Measurements from ENCODE around the gene GPR137B.

The GPR137B gene, protein sequence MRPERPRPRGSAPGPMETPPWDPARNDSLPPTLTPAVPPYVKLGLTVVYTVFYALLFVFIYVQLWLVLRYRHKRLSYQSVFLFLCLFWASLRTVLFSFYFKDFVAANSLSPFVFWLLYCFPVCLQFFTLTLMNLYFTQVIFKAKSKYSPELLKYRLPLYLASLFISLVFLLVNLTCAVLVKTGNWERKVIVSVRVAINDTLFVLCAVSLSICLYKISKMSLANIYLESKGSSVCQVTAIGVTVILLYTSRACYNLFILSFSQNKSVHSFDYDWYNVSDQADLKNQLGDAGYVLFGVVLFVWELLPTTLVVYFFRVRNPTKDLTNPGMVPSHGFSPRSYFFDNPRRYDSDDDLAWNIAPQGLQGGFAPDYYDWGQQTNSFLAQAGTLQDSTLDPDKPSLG

DNA sequence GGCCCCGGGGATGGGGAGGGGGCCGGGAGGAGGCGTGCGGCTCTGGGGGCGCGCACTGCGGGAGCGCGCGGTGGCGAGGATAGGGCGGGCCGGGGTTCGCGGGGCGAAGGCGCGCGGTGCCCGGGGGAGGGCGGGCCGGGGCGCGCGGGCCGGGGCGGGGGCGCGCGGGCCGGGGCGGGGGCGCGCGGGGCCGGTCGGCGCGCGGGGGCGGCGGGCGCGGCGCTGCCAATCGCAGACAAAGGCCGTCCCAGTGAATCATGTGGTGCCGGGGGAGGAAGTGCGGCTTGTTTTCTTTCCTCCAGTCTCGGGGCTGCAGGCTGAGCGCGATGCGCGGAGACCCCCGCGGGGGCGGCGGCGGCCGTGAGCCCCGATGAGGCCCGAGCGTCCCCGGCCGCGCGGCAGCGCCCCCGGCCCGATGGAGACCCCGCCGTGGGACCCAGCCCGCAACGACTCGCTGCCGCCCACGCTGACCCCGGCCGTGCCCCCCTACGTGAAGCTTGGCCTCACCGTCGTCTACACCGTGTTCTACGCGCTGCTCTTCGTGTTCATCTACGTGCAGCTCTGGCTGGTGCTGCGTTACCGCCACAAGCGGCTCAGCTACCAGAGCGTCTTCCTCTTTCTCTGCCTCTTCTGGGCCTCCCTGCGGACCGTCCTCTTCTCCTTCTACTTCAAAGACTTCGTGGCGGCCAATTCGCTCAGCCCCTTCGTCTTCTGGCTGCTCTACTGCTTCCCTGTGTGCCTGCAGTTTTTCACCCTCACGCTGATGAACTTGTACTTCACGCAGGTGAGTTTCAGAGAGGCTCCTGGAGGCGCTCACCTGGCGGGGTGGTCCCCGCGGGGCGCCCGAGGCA is at the start of gene GPR137B:
Gene GPR137B, plus strand, starts transcription at position 287 of the 851 bp plus-strand sequence. Its CDS starts 84 bp downstream, at position 371.
- peak; percentile 50 for DNase-seq

DNA sequence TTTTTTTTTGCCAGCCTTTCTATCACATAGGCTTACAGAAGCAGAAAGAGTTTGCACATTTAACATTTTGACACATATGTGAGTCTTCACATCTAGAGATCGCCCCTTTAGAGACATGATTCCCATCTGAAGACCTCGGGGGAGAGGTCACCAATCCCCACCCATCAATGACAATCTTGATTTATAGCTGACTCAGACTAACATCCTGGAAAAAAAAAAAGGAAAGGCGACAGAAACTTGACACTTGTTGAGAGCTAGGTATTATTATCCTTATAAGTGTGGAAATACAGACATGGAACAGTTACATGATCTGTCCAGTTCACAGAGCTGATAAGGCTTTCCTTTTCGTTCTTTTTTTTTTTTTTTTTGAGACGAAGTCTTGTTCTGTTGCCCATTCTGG is 49.4 kb upstream of the GPR137B start:
- no peak for DNase-seq

DNA sequence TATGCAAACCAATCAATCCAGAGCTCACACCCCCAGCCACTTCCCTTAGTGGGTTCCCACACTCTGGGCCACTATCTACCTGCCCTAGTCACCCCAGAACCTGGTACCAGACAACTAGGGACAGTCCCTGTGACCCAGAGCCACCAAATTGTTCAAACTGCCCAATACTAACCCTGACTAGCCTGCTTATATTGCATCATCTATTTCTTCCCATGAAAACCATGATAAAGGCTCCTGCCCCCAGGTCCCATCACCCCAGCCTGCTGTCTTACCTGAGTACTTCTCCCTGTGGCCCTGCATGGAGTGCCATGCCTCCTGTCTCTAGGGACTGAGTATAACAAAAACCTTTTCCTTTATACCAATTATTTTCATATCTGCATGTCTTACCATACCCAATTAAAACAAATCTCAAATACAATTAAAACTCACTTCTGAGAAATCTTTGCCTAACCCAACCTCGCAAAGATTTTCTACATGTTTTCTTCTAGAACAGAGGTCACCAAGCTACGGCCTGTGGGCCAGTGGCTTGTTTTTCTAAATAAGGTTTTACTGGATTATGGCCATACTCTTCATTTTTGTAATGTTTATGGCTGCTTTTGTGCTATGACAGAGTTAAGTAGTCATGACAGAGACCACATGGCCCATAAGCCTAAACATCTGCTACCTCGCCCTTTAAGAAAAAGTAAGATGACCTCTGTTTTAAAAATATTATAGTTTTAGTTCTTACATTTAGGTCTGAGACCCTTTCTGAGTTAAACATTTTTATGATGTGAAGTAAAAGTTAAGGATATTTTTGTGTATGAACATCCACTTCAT is 46.4 kb upstream of the GPR137B start:
- no peak for DNase-seq

DNA sequence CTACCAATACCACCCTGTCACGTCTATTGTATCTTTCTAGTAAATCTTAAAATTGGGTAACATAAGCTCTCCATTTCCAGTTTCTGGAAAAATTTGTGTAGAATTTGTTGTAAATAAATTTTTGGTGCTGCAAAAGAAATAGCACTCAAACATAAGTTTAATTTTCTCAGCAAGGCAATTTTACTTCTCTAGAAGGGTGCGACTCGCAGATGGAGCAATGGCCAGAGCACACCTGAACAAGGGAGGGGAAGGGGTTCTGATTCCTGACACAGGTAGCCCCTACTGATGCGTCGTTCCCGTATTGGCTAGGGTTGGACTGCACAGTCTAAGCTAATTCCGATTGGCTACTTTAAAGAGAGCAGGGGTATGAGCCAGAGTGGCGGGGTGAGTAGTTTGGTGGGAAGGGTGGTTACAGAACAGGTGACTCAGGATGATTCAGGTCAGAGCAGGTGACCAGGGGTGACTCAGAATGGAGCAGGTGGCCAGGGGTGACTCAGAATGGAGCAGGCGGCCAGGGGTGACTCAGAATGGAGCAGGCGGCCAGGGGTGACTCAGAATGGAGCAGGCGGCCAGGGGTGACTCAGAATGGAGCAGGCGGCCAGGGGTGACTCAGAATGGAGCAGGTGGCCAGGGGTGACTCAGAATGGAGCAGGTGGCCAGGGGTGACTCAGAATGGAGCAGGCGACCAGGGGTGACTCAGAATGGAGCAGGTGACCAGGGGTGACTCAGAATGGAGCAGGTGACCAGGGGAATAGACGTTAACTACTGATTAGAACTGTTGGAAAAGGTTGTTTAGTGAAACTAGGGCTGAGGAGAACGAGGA is 45.5 kb upstream of the GPR137B start:
- peak; percentile 91 for DNase-seq

DNA sequence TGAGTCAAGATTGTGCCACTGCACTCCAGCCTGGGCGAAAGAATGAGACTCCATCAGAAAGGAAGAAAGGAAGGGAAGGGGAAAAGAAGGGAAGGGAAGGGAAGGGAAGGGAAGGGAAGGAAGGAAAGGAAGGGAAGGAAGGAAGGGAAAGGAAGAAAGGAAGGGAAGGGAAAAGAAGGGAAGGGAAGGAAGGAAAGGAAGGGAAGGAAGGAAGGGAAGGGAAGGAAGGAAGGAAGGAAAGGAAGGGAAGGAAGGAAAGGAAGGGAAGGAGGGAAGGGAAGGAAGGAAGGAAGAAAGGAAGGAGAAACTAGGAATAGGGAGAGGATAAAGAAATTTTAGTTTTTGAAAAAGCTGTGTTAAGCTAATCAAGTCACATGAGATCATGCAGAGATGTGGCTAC is 44.1 kb upstream of the GPR137B start:
- no peak for DNase-seq

DNA sequence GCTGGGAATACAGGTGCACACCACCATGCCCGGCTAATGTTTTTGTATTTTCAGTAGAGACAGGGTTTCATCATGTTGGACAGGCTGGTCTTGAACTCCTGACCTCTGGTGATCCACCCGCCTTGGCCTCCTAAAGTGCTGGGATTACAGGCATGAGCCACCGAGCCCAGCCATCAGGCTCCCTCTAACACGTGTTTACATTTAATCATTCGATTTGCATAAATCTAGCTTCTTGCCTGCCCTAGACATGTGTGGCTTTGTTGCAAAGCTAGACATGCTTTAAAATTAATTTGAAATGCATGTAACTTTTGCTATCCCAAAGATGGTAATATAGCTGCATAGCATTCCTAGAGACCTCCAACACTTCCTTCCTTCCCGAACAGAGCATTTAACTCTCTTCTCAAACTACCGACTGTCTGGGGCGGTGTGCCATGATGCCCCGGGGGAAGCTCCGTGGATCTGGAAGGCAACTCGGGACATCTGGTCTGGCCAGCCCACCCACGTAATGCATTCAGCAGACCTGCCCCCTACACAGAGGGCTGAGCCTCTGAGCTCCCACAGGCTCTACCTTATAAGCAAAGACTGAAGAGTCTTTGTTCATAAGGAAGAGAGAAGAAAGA is 42.9 kb upstream of the GPR137B start:
- DNase-seq, result no peak

DNA sequence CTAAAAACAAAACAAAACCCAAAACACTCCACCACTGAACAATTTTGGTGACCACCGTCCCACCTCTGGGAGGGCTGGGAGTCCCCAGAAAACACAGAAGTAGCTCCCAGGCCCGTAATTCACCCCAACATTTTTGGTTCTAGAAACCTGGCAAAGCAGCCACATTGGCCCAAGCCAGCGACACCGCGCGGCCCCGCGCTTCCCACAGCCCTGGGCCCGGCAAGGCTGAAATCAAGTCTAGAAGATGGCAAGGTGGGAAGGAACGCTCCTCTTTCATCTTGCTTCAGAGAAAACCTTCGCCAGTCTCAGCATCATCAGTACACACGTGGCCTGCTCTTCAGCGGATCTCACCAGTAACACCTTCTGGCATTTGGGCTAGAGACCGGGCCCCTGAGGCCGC is 41.5 kb upstream of the GPR137B start:
- DNase-seq, result no peak

DNA sequence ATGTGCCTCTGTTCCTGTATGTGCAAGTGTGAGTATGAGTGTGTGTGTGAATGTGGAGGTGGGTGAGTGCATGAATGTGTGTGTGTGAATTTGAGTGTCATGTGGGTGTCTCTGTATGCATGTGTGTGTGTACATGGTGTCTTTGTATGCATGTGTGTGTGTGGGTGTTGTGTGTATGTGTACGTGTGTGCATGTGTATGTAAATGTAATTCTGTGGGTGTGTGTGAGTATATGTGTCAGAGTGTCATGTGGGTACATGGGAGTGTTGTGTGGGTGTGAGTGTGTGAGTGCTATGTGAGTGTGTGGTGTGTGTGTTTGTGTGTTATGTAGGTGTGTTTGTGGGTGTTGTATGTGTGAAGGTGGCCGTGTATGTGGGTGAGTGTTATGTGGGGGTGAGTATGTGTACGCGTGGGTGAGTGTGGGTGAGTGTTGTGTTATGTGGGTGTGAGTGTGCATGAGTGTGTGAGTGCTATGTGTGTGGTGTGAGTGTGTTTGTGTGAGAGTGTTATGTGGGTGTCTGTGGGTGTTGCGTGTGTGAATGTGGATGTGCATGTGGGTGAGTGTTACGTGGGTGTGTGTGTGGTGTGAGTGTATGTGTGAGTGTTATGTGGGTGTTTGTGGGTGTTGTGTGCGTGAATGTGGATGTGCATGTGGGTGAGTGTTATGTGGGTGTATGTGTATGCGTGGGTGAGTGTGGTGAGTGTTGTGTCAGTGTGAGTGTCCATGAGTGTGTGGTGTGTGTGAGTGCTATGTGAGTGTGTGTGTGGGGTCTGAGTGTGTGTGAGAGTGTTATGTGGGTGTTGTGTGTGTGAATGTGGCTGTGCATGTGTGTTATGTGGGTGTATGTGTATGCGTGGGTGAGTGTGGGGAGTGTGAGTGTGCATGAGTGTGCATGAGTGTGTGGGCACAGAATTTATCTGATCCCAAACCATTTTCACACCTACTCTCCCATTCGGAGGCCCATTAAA is 40.8 kb upstream of the GPR137B start:
- no peak for DNase-seq

DNA sequence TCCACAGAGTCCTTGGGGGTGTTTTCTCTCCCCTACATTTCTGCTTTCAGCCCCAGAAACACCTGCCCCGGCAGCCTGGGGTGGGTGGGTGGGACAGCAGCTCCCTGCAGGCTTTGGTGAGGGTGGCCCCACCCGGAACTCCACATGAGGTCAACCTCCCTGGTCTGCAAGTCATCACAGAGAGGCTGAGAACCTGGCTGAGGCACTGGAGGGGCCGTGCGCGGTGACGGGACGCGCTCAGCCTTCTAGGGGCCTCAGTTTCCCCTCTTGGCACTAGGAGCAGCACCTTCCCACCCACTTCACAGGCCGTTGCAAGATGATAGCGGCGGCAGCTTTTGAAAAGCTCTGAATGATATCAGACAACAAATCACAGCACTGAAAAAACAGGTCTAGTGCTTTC is 39.7 kb upstream of the GPR137B start:
- DNase-seq, result no peak

DNA sequence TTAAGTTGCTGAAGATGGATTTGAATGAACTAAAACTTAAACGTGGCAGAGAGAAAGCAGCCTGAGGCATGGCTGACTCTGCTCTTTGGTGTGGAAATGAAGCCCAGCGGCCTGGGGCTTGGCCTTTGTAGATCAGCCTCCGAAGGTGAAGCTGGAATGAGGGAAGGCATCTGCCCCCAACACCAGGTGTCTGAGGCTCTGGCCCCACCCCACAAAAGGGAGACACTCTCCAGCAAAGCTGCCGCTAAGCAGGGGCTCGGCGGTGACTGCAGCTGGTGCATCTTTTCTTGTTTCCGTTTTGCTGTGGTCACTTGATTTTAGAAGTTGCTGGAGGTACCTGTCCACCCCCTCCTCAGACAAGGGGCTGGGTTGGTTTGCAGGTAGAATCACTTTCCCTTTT is 39.3 kb upstream of the GPR137B start:
- no peak for DNase-seq

DNA sequence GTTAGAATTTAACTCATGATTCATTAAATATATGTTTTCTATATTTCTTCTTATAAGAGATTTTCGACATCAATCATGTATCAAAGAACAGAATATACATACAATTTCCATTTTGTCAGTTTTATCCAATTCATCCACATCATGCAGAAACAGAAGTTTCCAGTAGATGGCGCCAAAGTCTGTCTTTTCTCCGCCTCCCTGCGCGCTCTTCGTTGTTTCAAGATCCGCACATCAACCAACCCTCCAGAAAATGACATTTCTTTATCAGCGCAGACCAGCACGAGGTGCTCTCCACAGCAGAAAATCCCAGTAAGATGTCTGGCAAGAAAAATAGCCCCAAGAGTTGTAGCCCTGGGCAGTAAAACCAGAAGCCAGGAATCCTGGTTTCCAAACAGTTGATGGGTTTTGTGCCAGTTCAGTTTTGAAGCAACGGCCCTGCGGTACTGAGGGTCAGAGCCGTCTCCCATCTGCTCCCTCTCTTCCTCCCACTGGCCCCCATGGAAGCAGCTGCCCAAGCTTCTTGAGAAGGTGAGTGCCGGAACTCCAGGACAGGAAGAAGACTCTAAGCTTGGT is 38.6 kb upstream of the GPR137B start:
- peak; percentile 67 for DNase-seq

DNA sequence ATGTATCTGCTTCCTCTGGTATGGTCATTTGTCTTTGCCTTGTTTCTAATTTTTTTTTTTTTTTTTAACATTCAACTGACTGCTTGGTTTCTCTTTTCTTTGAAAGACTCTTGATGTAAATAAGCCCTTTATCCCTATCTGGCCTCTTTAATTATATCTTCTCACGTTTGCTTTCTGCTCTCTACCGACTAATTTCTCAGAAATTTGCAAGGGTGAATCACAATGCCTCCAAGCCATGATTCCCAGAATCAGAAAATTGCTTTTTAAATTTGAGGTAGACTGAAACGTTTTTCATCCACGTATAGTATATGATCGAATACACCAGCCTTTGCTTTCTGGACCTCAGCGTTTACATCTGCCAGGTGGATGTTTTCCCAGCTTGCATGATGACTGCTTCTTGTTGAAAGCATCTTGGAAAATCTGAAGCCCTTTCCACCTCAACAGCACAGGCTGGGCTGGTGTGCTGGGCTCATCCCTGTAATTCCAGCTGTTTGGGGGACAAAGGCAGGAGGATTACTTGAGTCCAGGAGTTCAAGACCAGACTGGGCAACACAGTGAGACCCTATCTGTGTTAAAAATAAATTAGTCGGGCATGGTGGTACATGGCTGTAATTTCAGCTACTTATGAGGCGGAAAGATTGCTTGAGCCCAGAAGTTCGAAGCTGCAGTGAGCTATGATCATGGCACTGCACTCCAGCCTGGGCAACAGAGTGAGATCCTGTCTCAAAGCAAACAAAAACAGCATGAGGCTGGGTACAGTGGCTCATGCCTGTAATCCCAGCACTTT is 35.0 kb upstream of the GPR137B start:
- peak; percentile 17 for DNase-seq

DNA sequence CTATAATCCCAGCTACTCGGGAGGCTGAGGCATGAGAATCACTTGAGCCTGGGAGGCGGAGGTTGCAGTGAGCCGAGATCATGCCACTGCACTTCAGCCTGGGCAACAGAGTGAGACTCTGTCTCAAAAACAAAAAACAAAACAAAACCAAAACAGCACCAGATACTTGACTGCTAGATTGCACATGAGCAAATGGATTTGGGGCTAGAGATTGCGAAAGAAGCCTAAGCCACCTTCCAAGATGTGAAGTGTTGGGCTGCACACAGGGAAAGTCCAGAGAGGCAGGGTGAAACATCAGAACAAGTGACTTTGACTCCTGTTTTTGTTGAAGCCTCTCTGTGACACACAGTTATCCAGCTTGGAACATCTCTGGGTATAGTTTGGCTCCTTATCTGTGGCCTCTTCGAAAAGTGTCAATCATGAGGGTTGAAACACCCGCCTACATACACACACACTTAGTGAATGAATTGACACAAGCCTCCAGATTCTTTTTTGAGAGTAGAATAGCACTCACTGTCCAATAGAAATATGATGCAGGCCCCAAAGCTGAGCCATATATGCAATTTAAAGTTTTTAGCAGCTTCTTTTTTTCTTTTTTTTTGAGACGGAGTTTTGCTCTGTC is 34.2 kb upstream of the GPR137B start:
- no peak for DNase-seq

DNA sequence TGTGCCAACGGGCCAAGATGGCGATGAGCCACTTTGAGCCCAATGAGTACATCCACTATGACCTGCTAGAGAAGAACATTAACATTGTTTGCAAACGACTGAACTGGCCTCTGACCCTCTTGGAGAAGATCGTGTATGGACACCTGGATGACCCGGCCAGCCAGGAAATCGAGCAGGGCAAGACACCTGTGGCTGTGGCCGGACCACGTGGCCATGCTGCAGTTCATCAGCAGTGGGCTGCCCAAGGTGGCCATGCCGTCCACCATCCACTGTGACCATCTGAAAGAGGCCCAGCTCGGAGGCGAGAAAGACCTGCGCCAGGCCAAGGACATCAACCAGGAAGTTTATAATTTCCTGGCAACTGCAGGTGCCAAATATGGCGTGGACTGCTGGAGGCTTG is 32.2 kb upstream of the GPR137B start:
- no peak for DNase-seq

DNA sequence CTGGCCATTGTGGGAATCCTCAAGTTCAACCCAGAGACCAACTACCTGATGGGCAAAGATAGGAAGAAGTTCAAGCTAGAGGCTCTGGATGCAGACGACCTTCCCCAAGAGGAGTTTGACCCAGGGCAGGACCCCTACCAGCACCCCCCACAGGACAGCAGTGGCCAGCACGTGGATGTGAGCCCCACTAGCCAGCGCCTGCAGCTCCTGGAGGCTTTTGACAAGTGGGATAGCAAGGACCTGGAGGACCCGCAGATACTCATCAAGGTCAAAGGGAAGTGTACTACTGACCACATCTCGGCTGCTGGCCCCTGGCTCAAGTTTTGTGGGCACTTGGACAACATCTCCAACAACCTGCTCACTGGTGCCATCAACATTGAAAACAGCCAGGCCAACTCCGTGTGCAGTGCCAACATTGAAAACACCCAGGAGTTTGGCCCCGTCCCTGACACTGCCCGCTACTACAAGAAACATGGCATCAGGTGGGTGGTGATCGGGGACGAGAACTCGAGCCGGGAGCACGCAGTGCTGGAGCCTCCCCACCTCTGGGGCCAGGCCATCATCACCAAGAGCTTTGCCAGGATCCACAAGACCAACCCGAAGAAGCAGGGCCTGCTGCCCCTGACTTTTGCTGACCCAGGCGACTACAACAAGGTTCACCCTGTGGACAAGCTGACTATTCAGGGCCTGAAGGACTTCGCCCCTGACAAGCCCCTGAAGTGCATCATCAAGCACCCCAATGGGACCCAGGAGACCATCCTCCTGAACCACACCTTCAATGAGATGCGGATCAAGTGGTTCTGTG is 30.6 kb upstream of the GPR137B start:
- DNase-seq, result no peak

DNA sequence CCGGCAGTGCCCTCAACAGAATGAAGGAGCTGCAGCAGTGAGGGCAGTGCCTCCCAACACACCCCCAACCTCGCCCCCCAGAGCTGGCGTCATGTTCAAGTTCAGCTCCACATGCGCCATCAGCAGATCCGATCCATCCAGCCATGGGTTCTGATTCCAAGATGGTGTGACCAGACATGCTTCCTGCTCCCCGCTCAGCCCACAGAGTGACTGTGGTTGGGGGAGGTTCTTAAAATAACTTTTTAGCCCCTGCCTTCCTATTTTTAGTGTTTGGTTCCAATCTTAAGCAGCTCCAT is 30.1 kb upstream of the GPR137B start:
- no peak for DNase-seq

DNA sequence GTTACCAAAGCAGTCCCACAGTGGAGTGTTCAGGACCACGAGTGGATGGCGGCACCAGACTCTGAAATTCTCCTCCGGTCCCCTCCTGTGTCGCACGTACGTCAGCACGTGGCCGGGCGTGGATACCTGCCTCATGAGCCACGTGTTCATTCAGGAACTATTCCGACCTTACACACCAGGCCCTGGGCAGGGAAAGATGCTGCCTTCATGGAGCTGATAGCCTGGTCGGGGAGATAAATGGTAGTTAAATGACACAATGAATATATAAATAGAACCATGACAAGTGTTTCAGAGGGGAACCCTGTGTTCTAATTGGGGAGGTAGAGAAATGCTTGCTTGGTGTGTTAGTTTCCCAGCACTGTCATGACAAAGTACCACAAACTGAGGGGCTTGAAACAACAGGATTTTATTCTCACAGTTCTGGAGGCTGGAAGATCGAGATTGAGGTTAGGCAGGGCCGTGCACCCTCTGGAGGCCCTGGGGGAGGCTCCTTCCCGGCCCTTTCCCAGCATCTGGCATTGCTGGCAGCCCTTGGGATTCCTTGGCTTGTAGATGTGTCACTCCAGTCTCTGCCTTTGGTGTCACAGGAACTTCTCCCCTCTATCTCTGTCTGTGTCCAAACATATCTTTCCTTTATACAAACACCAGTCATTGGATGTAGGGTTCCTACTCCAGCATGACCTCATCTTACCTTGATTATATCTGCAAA is 28.9 kb upstream of the GPR137B start:
- DNase-seq, result no peak
